NCI-H524 (cell line): ENCODE measurements around the gene TMEM115.

Source experiments
- DNase-seq, 2 experiments: peaks; one replicate each; lab custom pipeline; 2025; lab: John Stamatoyannopoulos, UW

TMEM115 gene, protein sequence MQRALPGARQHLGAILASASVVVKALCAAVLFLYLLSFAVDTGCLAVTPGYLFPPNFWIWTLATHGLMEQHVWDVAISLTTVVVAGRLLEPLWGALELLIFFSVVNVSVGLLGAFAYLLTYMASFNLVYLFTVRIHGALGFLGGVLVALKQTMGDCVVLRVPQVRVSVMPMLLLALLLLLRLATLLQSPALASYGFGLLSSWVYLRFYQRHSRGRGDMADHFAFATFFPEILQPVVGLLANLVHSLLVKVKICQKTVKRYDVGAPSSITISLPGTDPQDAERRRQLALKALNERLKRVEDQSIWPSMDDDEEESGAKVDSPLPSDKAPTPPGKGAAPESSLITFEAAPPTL

DNA sequence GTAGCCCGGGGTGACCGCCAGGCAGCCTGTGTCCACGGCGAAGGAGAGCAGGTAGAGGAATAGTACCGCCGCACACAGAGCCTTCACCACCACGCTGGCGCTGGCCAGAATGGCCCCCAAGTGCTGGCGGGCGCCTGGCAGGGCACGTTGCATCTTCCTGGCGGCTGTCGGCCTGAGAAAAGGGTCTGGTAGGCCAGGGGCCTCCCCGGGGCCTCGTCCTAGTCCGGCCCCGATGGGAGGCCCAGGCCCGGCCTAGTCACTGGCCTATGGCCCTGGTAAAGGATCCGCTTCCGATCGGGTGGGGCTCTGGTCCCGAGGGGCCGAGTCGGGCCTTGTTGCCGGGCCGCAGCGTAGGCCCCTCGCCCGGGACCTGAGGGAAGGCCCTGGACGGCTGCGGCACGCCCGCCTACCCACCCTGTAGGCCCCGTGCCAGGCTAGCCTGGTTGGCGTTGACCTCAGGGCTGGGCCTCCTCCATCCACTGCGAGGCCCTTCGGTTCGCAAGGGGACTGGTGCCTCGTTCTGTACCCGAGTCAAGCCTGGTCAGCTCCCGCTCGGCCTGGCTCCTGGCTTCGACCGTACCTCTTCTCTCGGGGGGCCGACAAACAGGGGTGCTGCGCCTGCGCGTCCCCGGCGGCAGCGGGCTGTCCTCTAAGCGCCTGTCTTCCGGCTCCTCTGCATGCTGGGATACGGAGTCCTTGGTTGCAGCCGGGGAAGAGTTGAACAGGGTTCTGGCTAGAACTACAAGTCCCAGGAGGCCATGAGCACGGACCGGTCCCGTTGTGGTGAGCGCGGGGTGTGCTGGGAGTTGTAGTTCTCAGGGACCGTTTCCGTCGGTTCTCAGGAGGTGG lies at the start of gene TMEM115:
TMEM115 (minus strand) TSS at position 611 of the 849 bp plus-strand sequence; CDS start at position 153, 458 bp downstream.
- peak; percentile 95 to 97 for DNase-seq

DNA sequence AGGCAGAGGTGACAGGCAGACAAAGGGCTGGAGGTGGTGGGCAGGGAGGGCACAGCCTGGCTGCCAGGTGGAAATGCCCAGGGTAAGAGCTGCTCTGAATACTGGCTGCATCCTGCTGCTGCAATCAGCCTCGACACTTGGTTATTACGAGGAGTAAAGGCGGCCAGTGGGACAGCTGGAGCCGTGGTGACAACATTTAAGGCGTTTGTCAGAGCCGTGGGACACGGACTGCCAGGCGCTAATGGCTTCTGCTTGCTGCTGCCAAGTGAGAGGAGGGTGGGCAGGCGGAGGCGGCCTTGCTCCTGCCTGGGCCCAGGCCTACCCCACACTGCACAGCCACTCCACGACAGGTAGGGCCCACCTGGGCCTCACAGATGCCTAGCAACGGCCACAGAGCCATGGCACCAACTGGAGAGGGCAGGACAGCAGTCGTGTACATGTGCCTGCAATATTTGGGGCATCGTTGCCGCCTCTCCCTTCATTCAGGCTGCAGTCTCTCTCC lies 49.2 kb upstream of the TMEM115 start:
- DNase-seq = no peak

GRCh38 chr3:50406487-50406886 lies 47.2 kb upstream of the TMEM115 start:
- no peak for DNase-seq

- no peak for DNase-seq
These were observed 45.9 kb upstream of the TMEM115 start for GRCh38 chr3:50405249-50405648.

DNA sequence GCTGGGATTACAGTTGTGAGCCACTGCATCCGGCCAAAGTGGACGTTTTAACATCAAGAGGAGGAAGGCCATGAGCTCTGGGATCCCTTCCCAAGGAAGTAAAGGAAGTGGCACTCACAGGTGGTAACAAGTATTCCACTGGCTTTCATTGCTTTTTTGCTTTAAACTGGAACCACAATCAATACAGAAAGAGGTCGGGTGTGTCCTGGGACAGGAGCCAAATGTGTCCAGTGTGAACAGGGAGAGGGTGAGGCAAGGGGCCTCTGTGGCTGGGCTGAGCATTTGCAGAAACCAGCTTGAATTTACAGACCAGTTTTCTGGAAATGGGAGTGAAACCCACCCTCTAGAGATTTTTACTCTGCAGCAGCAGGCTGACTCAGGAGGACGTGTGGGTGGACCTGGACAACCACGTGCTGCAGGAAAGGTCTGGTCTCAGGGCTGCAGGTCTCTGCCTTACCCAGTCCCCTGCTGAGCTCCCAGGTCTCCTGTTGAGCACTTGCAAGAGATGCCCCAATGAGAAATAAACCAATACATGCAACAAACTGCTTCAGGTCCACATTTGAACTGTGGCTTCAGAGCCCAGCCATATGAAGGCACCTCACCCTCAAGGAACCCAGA lies 42.8 kb upstream of the TMEM115 start:
- DNase-seq = no peak

GRCh38 chr3:50396502-50396901 lies 37.2 kb upstream of the TMEM115 start:
- no peak for DNase-seq

- DNase-seq = no peak
These were observed 35.9 kb upstream of the TMEM115 start for GRCh38 chr3:50395070-50395860.

DNA sequence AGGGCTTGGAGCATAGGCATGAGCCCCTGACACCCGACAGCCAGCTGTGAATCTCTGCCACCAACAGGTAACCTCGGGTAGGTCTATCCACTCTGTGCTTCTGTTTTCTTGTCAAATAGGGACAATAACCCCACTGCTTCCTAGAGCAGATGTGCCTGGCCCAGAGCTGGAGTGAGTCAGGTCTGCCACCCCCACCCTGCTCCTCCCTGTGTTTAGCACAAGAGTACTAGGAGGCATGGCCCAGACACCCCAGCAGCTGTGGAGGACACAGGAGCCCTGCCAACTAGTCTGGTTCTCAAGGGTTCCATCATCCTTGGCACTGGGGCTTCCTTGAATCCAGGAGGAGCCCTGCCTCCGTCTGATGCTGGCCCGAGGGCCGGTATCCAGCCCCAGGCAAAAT lies 33.7 kb upstream of the TMEM115 start:
- no peak for DNase-seq

- no peak for DNase-seq
These were observed 32.9 kb upstream of the TMEM115 start for GRCh38 chr3:50392101-50392715.

DNA sequence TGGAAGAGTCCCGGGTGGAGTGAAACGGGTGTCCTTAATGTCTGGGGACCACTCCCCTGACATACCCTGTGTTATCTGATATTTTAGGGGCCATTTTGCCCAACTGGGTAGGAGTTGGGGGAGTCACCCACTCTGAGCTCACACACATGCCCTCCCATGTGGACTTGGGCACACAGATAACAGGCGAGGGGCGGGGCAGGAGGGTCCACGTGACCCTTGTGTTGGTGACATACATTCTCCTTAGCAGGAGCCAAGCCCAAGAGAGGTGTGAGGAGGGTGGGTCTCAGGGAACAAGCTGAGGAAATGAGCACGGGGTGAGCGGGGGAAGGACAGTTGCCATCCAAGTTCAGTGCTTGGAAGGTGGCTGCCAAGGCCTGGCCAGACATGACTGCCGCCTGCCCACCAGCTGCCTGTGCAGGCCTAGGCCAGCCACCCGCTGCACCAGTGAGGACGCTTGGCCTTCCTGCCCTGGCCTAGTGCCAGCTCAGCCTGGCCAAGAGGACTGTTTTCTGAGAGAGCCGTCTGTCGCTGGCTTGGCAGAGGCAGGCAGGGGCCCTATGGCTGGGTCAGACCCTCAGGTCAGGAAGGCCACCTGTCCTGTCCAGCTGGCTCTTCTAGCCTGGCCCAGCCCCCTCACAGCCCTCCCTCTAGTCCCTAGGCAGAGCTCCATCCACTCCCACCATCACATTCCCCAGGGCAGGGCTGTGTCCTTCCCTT lies 31.3 kb upstream of the TMEM115 start:
- peak; percentile 57 to 84 for DNase-seq

DNA sequence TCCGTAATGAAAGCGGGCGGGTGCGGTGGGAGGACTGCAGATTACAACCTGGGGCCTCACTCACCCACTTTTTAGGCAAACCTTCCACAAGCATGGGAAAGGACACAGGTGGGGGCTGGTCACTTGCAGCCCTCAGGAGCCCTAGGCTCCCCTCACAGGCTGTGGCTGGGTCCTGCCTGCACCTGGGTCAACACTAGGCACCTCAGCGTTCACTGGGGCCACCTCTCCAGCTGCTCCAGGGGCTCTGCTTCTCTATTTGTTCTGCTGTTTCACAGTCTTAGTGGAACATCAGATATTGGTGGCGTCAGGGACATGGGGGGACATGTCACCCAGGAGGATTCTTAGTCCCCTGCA lies 30.1 kb upstream of the TMEM115 start:
- DNase-seq = no peak

DNA sequence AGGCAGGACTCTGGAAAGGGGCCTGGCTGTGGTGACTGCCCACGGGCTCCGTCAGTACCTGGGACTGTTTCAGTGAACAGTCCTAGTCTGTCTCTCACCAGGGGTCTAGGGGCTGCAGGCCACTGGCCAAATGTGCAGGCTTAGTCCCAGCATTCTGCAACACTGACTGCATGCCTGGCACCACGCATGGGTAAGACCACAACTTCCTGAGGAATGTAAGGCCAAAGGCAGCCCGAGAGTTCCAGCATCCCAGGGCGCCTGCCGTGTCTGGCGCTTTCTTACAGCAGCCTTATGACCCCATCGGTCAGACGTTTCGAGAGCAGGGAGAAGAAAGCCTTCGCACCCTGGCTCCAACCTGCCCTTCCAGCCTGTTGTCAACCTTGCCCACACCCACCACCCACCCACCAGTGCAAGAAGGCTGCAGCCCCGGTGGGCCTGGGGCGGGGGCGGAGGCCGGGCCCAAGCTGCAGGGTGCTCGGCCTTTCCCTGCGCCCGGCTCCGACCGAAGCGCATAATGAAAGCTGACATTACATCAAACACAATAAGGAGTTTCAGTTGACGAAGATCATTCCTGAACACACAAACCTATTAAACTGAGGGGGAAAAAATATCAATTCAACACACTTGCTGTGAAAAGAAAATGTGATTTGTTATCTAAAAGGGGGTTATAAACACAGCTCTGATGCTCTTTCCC lies 29.5 kb upstream of the TMEM115 start:
- no peak for DNase-seq

DNA sequence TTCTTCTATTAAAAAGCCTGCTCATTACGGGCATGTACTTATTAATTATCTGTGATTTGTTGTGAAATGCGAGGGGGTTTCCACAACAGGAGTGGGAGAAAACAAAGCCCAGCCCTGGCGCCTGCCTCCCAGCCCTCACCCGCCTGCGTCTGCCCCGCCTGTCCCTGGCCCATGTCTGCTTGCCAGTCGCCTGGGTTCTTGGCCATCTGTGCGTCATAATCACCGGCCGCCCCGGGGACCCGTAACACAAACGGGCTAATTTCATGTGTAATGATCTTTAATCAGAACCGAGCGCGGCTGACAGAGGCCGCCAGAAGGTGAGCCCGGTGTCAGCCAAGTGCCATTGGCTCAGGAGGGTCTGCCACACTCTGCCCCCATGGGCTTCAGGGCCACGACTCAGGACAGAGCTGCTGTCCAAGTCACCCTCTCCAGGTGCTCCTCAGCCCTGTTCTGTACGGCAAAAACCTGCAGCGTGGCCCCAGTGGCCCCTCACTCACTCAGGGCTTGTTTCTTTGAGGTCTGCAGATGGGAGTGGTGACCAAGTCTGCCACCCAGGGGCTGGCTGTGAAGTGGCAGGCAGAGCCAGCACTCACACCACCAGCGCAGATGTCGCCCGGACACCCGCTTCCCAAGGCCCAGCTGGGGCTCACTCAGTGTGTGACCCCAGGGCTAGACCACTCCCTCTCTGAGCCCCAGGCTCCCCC lies 28.8 kb upstream of the TMEM115 start:
- peak; percentile 68 to 81 for DNase-seq

GRCh38 chr3:50385754-50386153 lies 26.4 kb upstream of the TMEM115 start:
- peak in 1 of 2 experiments; percentile 15 for DNase-seq

GRCh38 chr3:50383750-50384149 lies 24.4 kb upstream of the TMEM115 start:
- no peak for DNase-seq

DNA sequence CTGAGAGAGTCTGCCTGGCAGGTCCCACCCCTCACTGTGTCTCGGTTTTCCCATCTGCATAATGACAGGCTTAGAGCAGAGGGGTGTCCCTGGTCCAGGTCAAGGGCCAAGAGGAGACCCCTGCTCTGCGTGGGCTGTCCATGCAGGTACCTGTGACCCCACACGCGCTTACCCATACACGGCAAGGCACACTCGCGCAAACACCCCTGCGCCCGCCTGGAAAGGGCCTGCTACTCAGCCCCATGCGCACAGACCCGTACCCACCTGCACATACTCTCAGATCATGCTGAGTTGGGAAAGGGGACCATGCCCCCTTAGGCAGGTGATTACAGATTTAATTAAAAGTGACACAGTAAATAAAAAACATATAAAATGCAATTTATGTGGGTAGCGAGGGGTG lies 23.4 kb upstream of the TMEM115 start:
- DNase-seq = no peak

DNA sequence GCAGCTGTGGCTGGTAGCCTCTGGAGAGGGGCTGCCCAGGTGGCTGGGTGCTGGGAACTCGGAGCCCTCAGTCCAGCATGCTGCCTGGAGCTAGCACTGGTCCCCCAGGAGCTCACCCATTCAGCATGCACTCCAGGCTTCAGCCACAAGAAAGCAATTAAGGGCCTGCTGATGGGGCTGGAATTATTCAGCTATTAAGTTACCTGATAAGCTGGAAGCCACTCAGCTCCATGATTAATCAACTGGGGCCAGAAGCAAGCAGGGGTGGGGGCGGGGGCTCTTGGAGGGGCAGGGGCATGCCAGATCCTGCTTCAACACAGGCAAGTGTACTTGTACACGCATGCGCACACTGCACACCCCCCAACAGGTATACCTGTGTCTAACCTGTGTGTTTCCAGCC lies 22.1 kb upstream of the TMEM115 start:
- DNase-seq = peak; percentile 57 to 79

DNA sequence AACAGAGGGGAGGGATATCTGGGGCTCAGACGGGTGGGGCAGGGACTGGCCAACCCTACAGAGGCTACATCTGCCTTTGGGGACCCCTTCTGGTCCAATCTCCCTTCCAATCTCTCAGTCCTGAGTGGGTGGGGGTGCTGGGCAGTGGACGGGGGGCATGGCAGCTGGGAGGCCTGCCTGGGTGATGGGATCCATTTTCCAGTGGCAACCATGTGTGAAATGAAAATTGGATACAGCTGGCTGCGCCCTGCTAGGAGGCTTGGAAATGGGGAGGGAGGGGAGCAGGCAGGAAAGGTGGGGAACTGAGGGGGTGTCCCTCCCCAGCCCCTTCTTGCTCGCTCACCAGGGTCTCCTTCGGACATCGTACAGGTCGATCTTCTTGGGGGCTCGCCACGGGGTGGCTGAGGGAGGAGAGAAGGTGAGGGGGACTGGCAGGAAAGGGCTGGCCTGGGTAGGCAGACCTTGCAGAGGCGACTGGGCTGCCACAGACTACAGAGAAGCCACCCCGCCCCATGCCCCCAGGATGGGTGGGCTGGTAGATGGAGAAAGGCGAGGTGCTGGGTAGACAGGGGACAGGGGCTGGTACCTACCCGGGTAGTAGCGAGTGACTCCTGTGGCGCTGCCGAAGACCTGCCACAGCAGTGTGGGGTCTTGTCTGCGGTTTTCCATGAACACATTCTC lies 21.2 kb upstream of the TMEM115 start:
- no peak for DNase-seq

DNA sequence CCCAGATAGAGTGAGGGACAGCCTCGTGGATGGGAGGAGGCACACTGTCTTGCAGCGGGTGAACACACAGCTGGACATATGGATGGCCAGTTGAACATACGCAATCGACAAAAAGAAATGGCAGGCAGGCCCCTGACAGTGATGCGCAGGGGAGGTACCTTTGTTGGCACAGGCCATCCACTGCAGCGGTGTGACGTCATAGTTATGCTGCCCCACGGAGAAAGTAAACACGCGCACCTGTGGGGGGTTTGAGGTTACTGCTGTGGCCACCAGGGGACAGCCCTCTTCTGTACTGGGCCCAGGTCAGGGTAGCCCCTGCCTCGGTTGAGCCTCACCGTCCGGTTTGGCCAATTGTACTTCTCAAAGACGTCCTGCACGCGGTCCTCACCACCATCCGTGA lies 19.4 kb upstream of the TMEM115 start:
- DNase-seq = no peak
